GM12892 (cell line): ENCODE data around the gene MON2.

Experiments
- POLR2A ChIP-seq: IDR thresholded peaks from 2 replicates; pipeline ENCODE4 v1.6.1; 2011; ENCODE audit warnings: low read depth, low read length, control low read depth
- POLR2AphosphoS5 ChIP-seq: IDR thresholded peaks from 2 replicates; pipeline ENCODE4 v1.6.1; 2011; ENCODE audit warnings: low read depth, low read length, control low read depth
- TAF1 ChIP-seq: IDR thresholded peaks from 2 replicates; pipeline ENCODE4 v1.6.1; 2011; ENCODE audit warnings: low read depth, mild to moderate bottlenecking, control low read depth, low read length, borderline replicate concordance

DNA sequence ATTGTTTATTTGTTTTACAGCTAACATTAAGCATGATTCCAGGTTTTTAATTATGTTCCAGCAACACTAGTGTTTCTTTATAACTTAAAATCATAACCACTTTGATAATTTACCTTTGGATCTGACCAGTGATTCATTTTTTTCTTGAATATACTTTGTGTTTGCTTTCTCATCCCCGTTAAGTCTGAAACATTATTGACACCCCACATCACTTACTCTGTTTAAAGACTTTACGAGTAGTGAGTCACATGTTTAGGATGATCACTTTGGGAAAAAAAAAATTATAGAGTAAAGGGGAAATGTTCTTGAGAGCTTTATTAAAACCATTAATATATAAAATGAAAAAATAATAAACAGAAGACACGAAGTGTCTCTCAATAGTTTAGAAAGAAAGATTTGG is 132.2 kb downstream of the MON2 start:
- TF ChIP-seq POLR2A: no peak
- TF ChIP-seq POLR2AphosphoS5: no peak
- TF ChIP-seq TAF1: no peak
